ENCODE data around the gene LPCAT1.

GRCh38 chr5:1431021-1431811, 92.5 kb downstream of the LPCAT1 start:
- TF ChIP-seq, protein P1, sequence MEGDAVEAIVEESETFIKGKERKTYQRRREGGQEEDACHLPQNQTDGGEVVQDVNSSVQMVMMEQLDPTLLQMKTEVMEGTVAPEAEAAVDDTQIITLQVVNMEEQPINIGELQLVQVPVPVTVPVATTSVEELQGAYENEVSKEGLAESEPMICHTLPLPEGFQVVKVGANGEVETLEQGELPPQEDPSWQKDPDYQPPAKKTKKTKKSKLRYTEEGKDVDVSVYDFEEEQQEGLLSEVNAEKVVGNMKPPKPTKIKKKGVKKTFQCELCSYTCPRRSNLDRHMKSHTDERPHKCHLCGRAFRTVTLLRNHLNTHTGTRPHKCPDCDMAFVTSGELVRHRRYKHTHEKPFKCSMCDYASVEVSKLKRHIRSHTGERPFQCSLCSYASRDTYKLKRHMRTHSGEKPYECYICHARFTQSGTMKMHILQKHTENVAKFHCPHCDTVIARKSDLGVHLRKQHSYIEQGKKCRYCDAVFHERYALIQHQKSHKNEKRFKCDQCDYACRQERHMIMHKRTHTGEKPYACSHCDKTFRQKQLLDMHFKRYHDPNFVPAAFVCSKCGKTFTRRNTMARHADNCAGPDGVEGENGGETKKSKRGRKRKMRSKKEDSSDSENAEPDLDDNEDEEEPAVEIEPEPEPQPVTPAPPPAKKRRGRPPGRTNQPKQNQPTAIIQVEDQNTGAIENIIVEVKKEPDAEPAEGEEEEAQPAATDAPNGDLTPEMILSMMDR (conservative IDR thresholded peaks at IDR 0.05; ENCODE audit: low read depth, low read length) = no peak
- TF ChIP-seq SMC3 (IDR thresholded peaks at IDR 0.05; ENCODE audit: low read depth, low read length) (no peak), MXI1 (IDR thresholded peaks at IDR 0.05; ENCODE audit: borderline replicate concordance, low read depth, low read length) (no peak), POLR2A (IDR thresholded peaks at IDR 0.05; ENCODE audit: low read depth, low read length) (no peak), MAZ (IDR thresholded peaks at IDR 0.05; ENCODE audit: borderline replicate concordance, low read depth, low read length) (no peak), RAD21 (IDR thresholded peaks at IDR 0.05; ENCODE audit: low read length) (no peak), RFX5 (IDR thresholded peaks at IDR 0.05; ENCODE audit: low read depth, low read length) (no peak), BHLHE40 (IDR thresholded peaks at IDR 0.05; ENCODE audit: low read depth, low read length) (no peak), MAFK (IDR thresholded peaks at IDR 0.05; ENCODE audit: low read depth, low read length) (no peak), USF2 (IDR thresholded peaks at IDR 0.05; ENCODE audit: low read depth, low read length) (no peak), CHD1 (IDR thresholded peaks at IDR 0.05; ENCODE audit: low read depth, low read length) (no peak)

All from IMR-90 (cell line).